ENCODE data around the gene TCP11L2. TPM values are rescaled to one million over a fixed set of nuclear protein-coding genes. Genes with fewer than 3 reads are reported as not detected.

TCP11L2 gene
- total and polyA plus RNA-seq, 9 of the 15 experiments (the other 6 are each of a cell fraction or from before 2014, with no cell fraction given) = 0.39 to 4.5 (median 1.3) TPM

DNA sequence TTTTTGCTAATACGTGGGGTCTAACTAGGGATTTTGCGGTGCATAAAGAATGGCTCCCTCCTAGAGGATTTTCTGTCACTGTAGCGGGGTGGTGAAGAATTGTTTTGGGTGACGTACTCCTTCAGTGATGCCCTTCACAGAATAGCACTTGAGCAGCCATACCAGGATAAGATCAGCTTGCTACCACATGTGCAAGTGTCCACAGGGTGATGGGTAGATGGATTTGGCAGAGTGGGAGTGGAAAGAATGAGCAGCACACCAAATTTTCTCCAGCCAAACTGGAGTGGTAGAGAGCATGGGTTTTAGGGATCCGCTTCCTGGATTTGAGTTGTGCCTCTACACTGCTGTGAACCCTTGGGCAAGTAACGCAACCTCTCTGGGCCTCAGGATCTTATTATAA lies 2.3 kb downstream of the TCP11L2 start:
- whole genome bisulfite sequencing (ENCODE audit: insufficient coverage, low coverage, missing lambda C conversion rate) = 73% methylated on average over 6 of the region's 6 CpGs
- CTCF ChIA-PET (ENCODE audit: low intra/inter-chr PET ratio) = no interaction called here

More for the DNA sequence above, 2.3 kb downstream of the TCP11L2 start:
- POLR2A ChIA-PET = interaction anchor here (0.8 to 2.0 kb wide), 3 partner anchors 20 to 71 kb away, joined by 3 to 7 read pairs (median 3); partner anchors contain the start of gene POLR3B
- Histone ChIP-seq H4K20me1 (replicated peaks; ENCODE audit: control insufficient read depth, insufficient read depth, low read length) (no peaks in the 10 kb centered on the region), H3K36me3 (ENCODE audit: control insufficient read depth, insufficient read depth, low read length) (no peaks in the 10 kb centered on the region), H3K27me3 (ENCODE audit: control insufficient read depth in 2 of 2, insufficient read depth in 2 of 2, low read length in 2 of 2) (peaks cover 1 to 7% of the 10 kb centered on the region in 2 experiments; a peak in 1 of 5 replicates), H3K79me2 (ENCODE audit: control insufficient read depth, insufficient read depth, low read length) (no peaks in the 10 kb centered on the region), H3K4me3 (no peak overlapping the region), H3K9me3 (replicated peaks; ENCODE audit: control insufficient read depth, insufficient read depth, low read depth, low read length) (no peaks in the 10 kb centered on the region), H3K27ac (ENCODE audit: extremely low read depth, low read depth, low read length) (no peak overlapping the region), H3K4me1 (replicated peaks in 1 of 2; ENCODE audit: control insufficient read depth in 2 of 2, insufficient read depth in 2 of 2, low read length in 2 of 2) (peaks cover 19 to 22% of the 10 kb centered on the region in 2 experiments; a peak in 4 of 5 replicates), H2AFZ (ENCODE audit: low read depth, low read length) (no peak overlapping the region), H3K9ac (ENCODE audit: insufficient read depth in 1 of 2, low read depth in 2 of 2, low read length in 2 of 2) (no peak overlapping the region), H3K9me1 (ENCODE audit: control insufficient read depth, insufficient read depth, low read length) (no peaks in the 10 kb centered on the region), H3K4me2 (ENCODE audit: insufficient read depth, low read length) (no peak overlapping the region)
- in situ Hi-C loops (cut with MboI) = no loop called here
- no peak for FAIRE-seq
- no peak for TF ChIP-seq TGIF2 (CRISPR knock-in tag; IDR thresholded peaks at IDR 0.05)
- TF ChIP-seq ZBTB1 (CRISPR knock-in tag; IDR thresholded peaks at IDR 0.05; ENCODE audit: borderline replicate concordance, low read depth) = no peak
- no peak for TF ChIP-seq ZNF124 (CRISPR knock-in tag; IDR thresholded peaks at IDR 0.05)
- TF ChIP-seq JUN (IDR thresholded peaks at IDR 0.05; ENCODE audit: borderline replicate concordance, low read depth, low read length) = no peak
- no peak for TF ChIP-seq JUN (CRISPR knock-in tag; IDR thresholded peaks at IDR 0.05; ENCODE audit: borderline replicate concordance)
- TF ChIP-seq, protein P1, sequence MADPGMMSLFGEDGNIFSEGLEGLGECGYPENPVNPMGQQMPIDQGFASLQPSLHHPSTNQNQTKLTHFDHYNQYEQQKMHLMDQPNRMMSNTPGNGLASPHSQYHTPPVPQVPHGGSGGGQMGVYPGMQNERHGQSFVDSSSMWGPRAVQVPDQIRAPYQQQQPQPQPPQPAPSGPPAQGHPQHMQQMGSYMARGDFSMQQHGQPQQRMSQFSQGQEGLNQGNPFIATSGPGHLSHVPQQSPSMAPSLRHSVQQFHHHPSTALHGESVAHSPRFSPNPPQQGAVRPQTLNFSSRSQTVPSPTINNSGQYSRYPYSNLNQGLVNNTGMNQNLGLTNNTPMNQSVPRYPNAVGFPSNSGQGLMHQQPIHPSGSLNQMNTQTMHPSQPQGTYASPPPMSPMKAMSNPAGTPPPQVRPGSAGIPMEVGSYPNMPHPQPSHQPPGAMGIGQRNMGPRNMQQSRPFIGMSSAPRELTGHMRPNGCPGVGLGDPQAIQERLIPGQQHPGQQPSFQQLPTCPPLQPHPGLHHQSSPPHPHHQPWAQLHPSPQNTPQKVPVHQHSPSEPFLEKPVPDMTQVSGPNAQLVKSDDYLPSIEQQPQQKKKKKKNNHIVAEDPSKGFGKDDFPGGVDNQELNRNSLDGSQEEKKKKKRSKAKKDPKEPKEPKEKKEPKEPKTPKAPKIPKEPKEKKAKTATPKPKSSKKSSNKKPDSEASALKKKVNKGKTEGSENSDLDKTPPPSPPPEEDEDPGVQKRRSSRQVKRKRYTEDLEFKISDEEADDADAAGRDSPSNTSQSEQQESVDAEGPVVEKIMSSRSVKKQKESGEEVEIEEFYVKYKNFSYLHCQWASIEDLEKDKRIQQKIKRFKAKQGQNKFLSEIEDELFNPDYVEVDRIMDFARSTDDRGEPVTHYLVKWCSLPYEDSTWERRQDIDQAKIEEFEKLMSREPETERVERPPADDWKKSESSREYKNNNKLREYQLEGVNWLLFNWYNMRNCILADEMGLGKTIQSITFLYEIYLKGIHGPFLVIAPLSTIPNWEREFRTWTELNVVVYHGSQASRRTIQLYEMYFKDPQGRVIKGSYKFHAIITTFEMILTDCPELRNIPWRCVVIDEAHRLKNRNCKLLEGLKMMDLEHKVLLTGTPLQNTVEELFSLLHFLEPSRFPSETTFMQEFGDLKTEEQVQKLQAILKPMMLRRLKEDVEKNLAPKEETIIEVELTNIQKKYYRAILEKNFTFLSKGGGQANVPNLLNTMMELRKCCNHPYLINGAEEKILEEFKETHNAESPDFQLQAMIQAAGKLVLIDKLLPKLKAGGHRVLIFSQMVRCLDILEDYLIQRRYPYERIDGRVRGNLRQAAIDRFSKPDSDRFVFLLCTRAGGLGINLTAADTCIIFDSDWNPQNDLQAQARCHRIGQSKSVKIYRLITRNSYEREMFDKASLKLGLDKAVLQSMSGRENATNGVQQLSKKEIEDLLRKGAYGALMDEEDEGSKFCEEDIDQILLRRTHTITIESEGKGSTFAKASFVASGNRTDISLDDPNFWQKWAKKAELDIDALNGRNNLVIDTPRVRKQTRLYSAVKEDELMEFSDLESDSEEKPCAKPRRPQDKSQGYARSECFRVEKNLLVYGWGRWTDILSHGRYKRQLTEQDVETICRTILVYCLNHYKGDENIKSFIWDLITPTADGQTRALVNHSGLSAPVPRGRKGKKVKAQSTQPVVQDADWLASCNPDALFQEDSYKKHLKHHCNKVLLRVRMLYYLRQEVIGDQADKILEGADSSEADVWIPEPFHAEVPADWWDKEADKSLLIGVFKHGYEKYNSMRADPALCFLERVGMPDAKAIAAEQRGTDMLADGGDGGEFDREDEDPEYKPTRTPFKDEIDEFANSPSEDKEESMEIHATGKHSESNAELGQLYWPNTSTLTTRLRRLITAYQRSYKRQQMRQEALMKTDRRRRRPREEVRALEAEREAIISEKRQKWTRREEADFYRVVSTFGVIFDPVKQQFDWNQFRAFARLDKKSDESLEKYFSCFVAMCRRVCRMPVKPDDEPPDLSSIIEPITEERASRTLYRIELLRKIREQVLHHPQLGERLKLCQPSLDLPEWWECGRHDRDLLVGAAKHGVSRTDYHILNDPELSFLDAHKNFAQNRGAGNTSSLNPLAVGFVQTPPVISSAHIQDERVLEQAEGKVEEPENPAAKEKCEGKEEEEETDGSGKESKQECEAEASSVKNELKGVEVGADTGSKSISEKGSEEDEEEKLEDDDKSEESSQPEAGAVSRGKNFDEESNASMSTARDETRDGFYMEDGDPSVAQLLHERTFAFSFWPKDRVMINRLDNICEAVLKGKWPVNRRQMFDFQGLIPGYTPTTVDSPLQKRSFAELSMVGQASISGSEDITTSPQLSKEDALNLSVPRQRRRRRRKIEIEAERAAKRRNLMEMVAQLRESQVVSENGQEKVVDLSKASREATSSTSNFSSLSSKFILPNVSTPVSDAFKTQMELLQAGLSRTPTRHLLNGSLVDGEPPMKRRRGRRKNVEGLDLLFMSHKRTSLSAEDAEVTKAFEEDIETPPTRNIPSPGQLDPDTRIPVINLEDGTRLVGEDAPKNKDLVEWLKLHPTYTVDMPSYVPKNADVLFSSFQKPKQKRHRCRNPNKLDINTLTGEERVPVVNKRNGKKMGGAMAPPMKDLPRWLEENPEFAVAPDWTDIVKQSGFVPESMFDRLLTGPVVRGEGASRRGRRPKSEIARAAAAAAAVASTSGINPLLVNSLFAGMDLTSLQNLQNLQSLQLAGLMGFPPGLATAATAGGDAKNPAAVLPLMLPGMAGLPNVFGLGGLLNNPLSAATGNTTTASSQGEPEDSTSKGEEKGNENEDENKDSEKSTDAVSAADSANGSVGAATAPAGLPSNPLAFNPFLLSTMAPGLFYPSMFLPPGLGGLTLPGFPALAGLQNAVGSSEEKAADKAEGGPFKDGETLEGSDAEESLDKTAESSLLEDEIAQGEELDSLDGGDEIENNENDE (IDR thresholded peaks at IDR 0.05; ENCODE audit: low read depth, low read length) = no peak
- TF ChIP-seq ZNF324 (CRISPR knock-in tag; IDR thresholded peaks at IDR 0.05) = no peak
- intact Hi-C loops (cut with micrococcal nuclease) = loop anchor here (5.0 kb wide), 1 partner anchor 53 kb away; the partner anchor contains the start of gene POLR3B
- no TSS peak for BruUV-seq (replicated peaks)
- DNase-seq (ENCODE audit: extremely low read depth in 1 of 4, low spot score in 3 of 4) = no peak
- ATAC-seq = no peak
